HEK293 (cell line): ENCODE measurements around the gene BLMH.

Experiments used
- CTCF ChIA-PET: fragments of 350-600 bp; formaldehyde crosslinking; extraction: SDS; loops from one replicate; lab custom pipeline; 2021; ENCODE audit warnings: antibody characterized with exemption; lab: Yijun Ruan, JAX
- POLR2A ChIA-PET: fragments of 300-600 bp; formaldehyde crosslinking; extraction: SDS; loops from one replicate; lab custom pipeline; 2020; ENCODE audit warnings: antibody characterized with exemption, inconsistent platforms; lab: Yijun Ruan, JAX
- H3K27ac ChIP-seq: fragments of 200-500 bp; sonication (Bioruptor generic); 2 replicates; pipeline ENCODE4 v1.5.1; 2014; ENCODE audit warnings: low read depth, low read length, control low read depth, inconsistent platforms; ENCODE audit errors: extremely low read depth
- H3K36me3 ChIP-seq, 2 experiments: fragments of 200-500 bp in 1 of 2; sonication (Bioruptor generic) in 1 of 2; 1 replicate in 1 of 2; 2 replicates in 1 of 2; pipeline ENCODE4 v1.5.1; 2014 to 2017; ENCODE audit warnings: inconsistent platforms in 2 of 2, low read length in 2 of 2; ENCODE audit not compliant: control insufficient read depth in 2 of 2, insufficient read depth in 1 of 2
- H3K4me1 ChIP-seq: fragments of 200-500 bp; sonication (Bioruptor generic); 2 replicates; pipeline ENCODE4 v1.5.1; 2014; ENCODE audit warnings: mild to moderate bottlenecking, low read length, inconsistent platforms; ENCODE audit not compliant: control insufficient read depth, insufficient read depth
- H3K4me3 ChIP-seq: 2 replicates; pipeline ENCODE4 v1.5.1; 2011; ENCODE audit warnings: low read depth, mild to moderate bottlenecking, control low read depth, low read length, moderate library complexity
- H3K9me3 ChIP-seq: fragments of 200-500 bp; sonication (Bioruptor generic); 2 replicates; pipeline ENCODE4 v1.5.1; 2014; ENCODE audit warnings: low read depth, low read length, inconsistent platforms; ENCODE audit not compliant: control insufficient read depth, insufficient read depth
- EGR2 ChIP-seq: fragments of 450-650 bp; formaldehyde crosslinking; IDR thresholded peaks from 2 replicates; pipeline ENCODE4 v1.5.1; 2016; ENCODE audit warnings: low read depth, missing biosample characterization, missing genetic modification characterization
- MEIS1 ChIP-seq: sonication (generic); formaldehyde crosslinking; IDR thresholded peaks from 2 replicates; pipeline ENCODE4 v1.8.1; 2022; ENCODE audit warnings: missing genetic modification reagents, mild to moderate bottlenecking, borderline replicate concordance
- MYNN ChIP-seq: fragments of 450-650 bp; formaldehyde crosslinking; IDR thresholded peaks from 2 replicates; pipeline ENCODE4 v1.5.1; 2016; ENCODE audit warnings: missing biosample characterization, missing genetic modification characterization, borderline replicate concordance
- MZF1 ChIP-seq: fragments of 450-650 bp; formaldehyde crosslinking; IDR thresholded peaks from 2 replicates; pipeline ENCODE4 v1.5.1; 2017; ENCODE audit warnings: missing biosample characterization, missing genetic modification characterization, borderline replicate concordance
- TCF7L2 ChIP-seq: IDR thresholded peaks from 2 replicates; pipeline ENCODE4 v1.6.1; 2011; ENCODE audit warnings: low read depth, mild to moderate bottlenecking, inconsistent platforms, low read length, moderate library complexity, borderline replicate concordance
- ZIC2 ChIP-seq: fragments of 450-650 bp; formaldehyde crosslinking; IDR thresholded peaks from 2 replicates; pipeline ENCODE4 v1.5.1; 2016; ENCODE audit warnings: missing biosample characterization, missing genetic modification characterization
- ZNF112 ChIP-seq: fragments of 450-650 bp; formaldehyde crosslinking; IDR thresholded peaks from 2 replicates; pipeline ENCODE4 v1.5.0; 2017; ENCODE audit warnings: missing biosample characterization, missing genetic modification characterization
- ZNF157 ChIP-seq: fragments of 450-650 bp; formaldehyde crosslinking; IDR thresholded peaks from 2 replicates; pipeline ENCODE4 v1.5.1; 2016; ENCODE audit warnings: missing biosample characterization, missing genetic modification characterization
- ZNF202 ChIP-seq: fragments of 450-650 bp; formaldehyde crosslinking; IDR thresholded peaks from 2 replicates; pipeline ENCODE4 v1.5.1; 2016; ENCODE audit warnings: missing biosample characterization, missing genetic modification characterization, borderline replicate concordance
- ZNF211 ChIP-seq: fragments of 450-650 bp; formaldehyde crosslinking; IDR thresholded peaks from 2 replicates; pipeline ENCODE4 v1.5.1; 2016; ENCODE audit warnings: low read depth, missing biosample characterization, missing genetic modification characterization
- ZNF292 ChIP-seq: fragments of 450-650 bp; formaldehyde crosslinking; IDR thresholded peaks from 2 replicates; pipeline ENCODE4 v1.5.1; 2016; ENCODE audit warnings: low read depth, missing biosample characterization, missing genetic modification characterization, borderline replicate concordance
- ZNF354C ChIP-seq: fragments of 450-650 bp; formaldehyde crosslinking; IDR thresholded peaks from 2 replicates; pipeline ENCODE4 v1.5.1; 2016; ENCODE audit warnings: missing biosample characterization, missing genetic modification characterization, low read depth, borderline replicate concordance
- ZNF366 ChIP-seq: fragments of 450-650 bp; formaldehyde crosslinking; conservative IDR thresholded peaks from 2 replicates; pipeline ENCODE4 v1.5.1; 2016; ENCODE audit warnings: missing biosample characterization, missing genetic modification characterization
- ZNF391 ChIP-seq: fragments of 450-650 bp; formaldehyde crosslinking; IDR thresholded peaks from 2 replicates; pipeline ENCODE4 v1.5.1; 2016; ENCODE audit warnings: low read depth, missing biosample characterization, missing genetic modification characterization, borderline replicate concordance
- ZNF521 ChIP-seq: fragments of 450-650 bp; formaldehyde crosslinking; IDR thresholded peaks from 2 replicates; pipeline ENCODE4 v1.5.1; 2017; ENCODE audit warnings: missing biosample characterization, mild to moderate bottlenecking, missing genetic modification characterization
- ZNF548 ChIP-seq: fragments of 450-650 bp; formaldehyde crosslinking; IDR thresholded peaks from 2 replicates; pipeline ENCODE4 v1.5.1; 2016; ENCODE audit warnings: missing biosample characterization, missing genetic modification characterization
- ZNF571 ChIP-seq: fragments of 450-650 bp; formaldehyde crosslinking; IDR thresholded peaks from 2 replicates; pipeline ENCODE4 v1.5.0; 2017; ENCODE audit warnings: missing biosample characterization, missing genetic modification characterization
- ZNF670 ChIP-seq: fragments of 450-650 bp; formaldehyde crosslinking; IDR thresholded peaks from 2 replicates; pipeline ENCODE4 v1.5.1; 2016; ENCODE audit warnings: missing biosample characterization, missing genetic modification characterization, low read depth
- ZNF747 ChIP-seq: fragments of 450-650 bp; formaldehyde crosslinking; IDR thresholded peaks from 2 replicates; pipeline ENCODE4 v1.5.1; 2016; ENCODE audit warnings: missing biosample characterization, missing genetic modification characterization
- ZNF768 ChIP-seq: fragments of 450-650 bp; formaldehyde crosslinking; IDR thresholded peaks from 2 replicates; pipeline ENCODE4 v1.5.1; 2018; ENCODE audit warnings: missing biosample characterization, mild to moderate bottlenecking, missing genetic modification characterization
- ZNF791 ChIP-seq: fragments of 450-650 bp; formaldehyde crosslinking; IDR thresholded peaks from 2 replicates; pipeline ENCODE4 v1.5.1; 2016; ENCODE audit warnings: missing biosample characterization, missing genetic modification characterization
- ZNF843 ChIP-seq: fragments of 450-650 bp; formaldehyde crosslinking; IDR thresholded peaks from 2 replicates; pipeline ENCODE4 v1.5.1; 2016; ENCODE audit warnings: missing biosample characterization, missing genetic modification characterization
- TF ChIP-seq, protein P1 (sequence below): fragments of 450-650 bp; formaldehyde crosslinking; IDR thresholded peaks from 2 replicates; pipeline ENCODE4 v1.5.1; 2017; ENCODE audit warnings: missing biosample characterization, missing genetic modification characterization
- TF ChIP-seq, protein P2 (sequence below): sonication (generic); formaldehyde crosslinking; IDR thresholded peaks from 2 replicates; pipeline ENCODE4 v1.8.1; 2022; ENCODE audit warnings: mild to moderate bottlenecking, moderate library complexity, missing genetic modification reagents
- TF ChIP-seq, protein P3 (sequence below): fragments of 450-650 bp; formaldehyde crosslinking; IDR thresholded peaks from 2 replicates; pipeline ENCODE4; 2016; ENCODE audit warnings: missing biosample characterization, missing genetic modification characterization
- TF ChIP-seq, protein P4 (sequence below): fragments of 450-650 bp; formaldehyde crosslinking; IDR thresholded peaks from 2 replicates; pipeline ENCODE4 v1.5.1; 2017; ENCODE audit warnings: missing biosample characterization, missing genetic modification characterization
- TF ChIP-seq, protein P5 (sequence below): fragments of 450-650 bp; formaldehyde crosslinking; IDR thresholded peaks from 2 replicates; pipeline ENCODE4 v1.5.1; 2016; ENCODE audit warnings: missing biosample characterization, missing genetic modification characterization

The BLMH gene

DNA sequence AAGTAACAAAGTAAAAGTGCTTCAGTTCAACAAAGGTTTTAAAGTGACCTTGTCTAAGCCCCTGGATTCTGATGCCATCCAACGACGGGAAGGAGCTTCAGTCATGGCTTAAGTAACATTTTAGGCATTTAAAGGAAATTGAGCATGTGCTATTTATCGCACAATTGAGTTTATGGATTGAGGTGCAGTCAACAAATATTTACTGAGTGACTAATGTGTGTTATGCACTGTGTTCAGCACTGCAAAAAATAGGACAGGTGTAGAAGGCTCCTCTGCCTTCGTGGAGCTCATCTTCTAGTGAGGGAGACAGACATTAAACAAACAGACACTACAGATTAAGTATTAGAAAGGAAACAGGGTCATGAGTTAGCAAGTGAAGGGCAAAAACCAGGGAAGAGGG is 29.6 kb upstream of the BLMH start:
- Histone ChIP-seq H3K36me3 (no peaks in the 10 kb centered on the region), H3K4me3 (no peak overlapping the region), H3K9me3 (no peaks in the 10 kb centered on the region), H3K27ac (no peak overlapping the region), H3K4me1 (0 out of 2 replicates have a peak, but pooled peaks cover 3% of the 10 kb centered on the region)
- ChIA-PET POLR2A (no interaction called here), CTCF (interaction anchor here (0.5 to 2.9 kb wide), 5 partner anchors 15 to 490 kb away, joined by 3 to 12 read pairs (median 4); no protein-coding TSS in a partner anchor)
- TF ChIP-seq MYNN (tag by site-specific recombination) (no peak), ZNF366 (tag by site-specific recombination) (peak; percentile 32; the same call in 1 of the 2 replicates)

DNA sequence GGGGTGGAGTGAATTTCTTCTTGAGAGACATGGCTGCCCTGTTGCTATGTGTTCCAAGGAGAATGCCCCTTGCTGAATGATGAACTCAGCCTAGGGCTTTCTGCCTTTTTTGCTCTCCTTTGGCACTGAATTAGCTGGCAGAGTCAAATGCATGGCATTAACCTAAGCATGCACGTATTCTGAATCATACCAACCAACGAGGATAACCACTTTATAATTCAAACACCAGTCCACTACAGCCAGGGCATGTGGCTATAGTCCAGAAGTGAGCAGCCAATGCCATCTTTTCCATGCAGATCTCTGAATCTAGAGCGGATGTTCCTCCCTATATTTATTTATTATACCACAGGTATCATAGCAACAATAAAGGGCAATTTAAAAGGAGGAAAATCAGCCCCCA is 26.4 kb upstream of the BLMH start:
- no peaks in the 10 kb centered on the region for H3K4me1 ChIP-seq
- CTCF ChIA-PET, result interaction anchor here (0.6 to 2.7 kb wide), 3 partner anchors 10 to 23 kb away, joined by 4 to 8 read pairs (median 5); no protein-coding TSS in a partner anchor
- no peak overlapping the region for H3K27ac ChIP-seq
- no peaks in the 10 kb centered on the region for H3K9me3 ChIP-seq
- H3K36me3 ChIP-seq, result no peaks in the 10 kb centered on the region
- TF ChIP-seq MEIS1 (CRISPR knock-in tag), result no peak
- no peak for TF ChIP-seq ZNF211 (tag by site-specific recombination)
- TF ChIP-seq ZNF791 (tag by site-specific recombination), result no peak
- no peak for TF ChIP-seq ZNF292 (tag by site-specific recombination)
- TF ChIP-seq ZNF843 (tag by site-specific recombination), result no peak
- TF ChIP-seq ZNF521, result no peak
- no peak for TF ChIP-seq ZIC2
- TF ChIP-seq, protein P1, sequence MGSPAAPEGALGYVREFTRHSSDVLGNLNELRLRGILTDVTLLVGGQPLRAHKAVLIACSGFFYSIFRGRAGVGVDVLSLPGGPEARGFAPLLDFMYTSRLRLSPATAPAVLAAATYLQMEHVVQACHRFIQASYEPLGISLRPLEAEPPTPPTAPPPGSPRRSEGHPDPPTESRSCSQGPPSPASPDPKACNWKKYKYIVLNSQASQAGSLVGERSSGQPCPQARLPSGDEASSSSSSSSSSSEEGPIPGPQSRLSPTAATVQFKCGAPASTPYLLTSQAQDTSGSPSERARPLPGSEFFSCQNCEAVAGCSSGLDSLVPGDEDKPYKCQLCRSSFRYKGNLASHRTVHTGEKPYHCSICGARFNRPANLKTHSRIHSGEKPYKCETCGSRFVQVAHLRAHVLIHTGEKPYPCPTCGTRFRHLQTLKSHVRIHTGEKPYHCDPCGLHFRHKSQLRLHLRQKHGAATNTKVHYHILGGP, result no peak
- TF ChIP-seq ZNF391 (tag by site-specific recombination), result no peak
- no peak for TF ChIP-seq MZF1 (tag by site-specific recombination)
- TF ChIP-seq, protein P2, sequence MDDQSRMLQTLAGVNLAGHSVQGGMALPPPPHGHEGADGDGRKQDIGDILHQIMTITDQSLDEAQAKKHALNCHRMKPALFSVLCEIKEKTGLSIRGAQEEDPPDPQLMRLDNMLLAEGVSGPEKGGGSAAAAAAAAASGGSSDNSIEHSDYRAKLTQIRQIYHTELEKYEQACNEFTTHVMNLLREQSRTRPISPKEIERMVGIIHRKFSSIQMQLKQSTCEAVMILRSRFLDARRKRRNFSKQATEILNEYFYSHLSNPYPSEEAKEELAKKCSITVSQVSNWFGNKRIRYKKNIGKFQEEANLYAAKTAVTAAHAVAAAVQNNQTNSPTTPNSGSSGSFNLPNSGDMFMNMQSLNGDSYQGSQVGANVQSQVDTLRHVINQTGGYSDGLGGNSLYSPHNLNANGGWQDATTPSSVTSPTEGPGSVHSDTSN (CRISPR knock-in tag), result no peak
- TF ChIP-seq ZNF670 (tag by site-specific recombination), result no peak
- TF ChIP-seq ZNF548 (tag by site-specific recombination), result no peak
- no peak for TF ChIP-seq TCF7L2
- TF ChIP-seq ZNF157 (tag by site-specific recombination), result no peak
- TF ChIP-seq, protein P3, sequence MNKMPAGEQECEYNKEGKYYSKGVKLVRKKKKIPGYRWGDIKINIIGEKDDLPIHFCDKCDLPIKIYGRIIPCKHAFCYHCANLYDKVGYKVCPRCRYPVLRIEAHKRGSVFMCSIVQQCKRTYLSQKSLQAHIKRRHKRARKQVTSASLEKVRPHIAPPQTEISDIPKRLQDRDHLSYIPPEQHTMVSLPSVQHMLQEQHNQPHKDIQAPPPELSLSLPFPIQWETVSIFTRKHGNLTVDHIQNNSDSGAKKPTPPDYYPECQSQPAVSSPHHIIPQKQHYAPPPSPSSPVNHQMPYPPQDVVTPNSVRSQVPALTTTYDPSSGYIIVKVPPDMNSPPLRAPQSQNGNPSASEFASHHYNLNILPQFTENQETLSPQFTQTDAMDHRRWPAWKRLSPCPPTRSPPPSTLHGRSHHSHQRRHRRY, result no peak
- no peak for TF ChIP-seq EGR2 (tag by site-specific recombination)
- TF ChIP-seq, all 188 proteins: peak for 0
- H3K4me3 ChIP-seq, result no peak overlapping the region
- POLR2A ChIA-PET, result no interaction called here

DNA sequence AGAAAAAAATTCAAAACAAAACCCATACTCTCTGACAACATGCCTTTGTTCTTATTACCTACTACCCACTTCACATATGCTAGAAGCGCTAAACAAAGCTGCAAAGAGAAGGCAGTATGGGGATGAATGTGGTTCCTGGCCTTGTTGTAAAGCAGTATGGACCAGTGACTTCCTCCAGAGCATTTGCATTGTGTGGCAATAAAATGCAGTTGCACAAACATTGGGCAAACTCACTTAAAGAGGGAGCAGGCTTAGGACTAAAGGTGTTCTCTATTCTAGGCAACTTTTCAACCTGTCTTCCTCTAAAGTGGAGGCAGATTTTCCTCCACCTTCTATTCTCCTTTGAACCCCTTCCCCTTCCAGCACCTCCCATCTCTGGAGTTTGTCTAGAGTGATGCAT is 25.0 kb upstream of the BLMH start:
- no peaks in the 10 kb centered on the region for H3K36me3 ChIP-seq
- H3K9me3 ChIP-seq, result no peaks in the 10 kb centered on the region
- no peak overlapping the region for H3K4me3 ChIP-seq
- no peaks in the 10 kb centered on the region for H3K4me1 ChIP-seq
- CTCF ChIA-PET, result interaction anchor here (0.6 to 2.7 kb wide), 4 partner anchors 11 to 221 kb away, joined by 3 to 8 read pairs (median 5); no protein-coding TSS in a partner anchor
- POLR2A ChIA-PET, result no interaction called here
- H3K27ac ChIP-seq, result no peak overlapping the region
- TF ChIP-seq ZNF791 (tag by site-specific recombination) (no peak), ZNF202 (tag by site-specific recombination) (no peak), ZNF354C (no peak), ZNF571 (tag by site-specific recombination) (no peak), ZNF768 (tag by site-specific recombination) (no peak), ZNF112 (tag by site-specific recombination) (no peak), ZNF747 (tag by site-specific recombination) (no peak)
- TF ChIP-seq, protein P4, sequence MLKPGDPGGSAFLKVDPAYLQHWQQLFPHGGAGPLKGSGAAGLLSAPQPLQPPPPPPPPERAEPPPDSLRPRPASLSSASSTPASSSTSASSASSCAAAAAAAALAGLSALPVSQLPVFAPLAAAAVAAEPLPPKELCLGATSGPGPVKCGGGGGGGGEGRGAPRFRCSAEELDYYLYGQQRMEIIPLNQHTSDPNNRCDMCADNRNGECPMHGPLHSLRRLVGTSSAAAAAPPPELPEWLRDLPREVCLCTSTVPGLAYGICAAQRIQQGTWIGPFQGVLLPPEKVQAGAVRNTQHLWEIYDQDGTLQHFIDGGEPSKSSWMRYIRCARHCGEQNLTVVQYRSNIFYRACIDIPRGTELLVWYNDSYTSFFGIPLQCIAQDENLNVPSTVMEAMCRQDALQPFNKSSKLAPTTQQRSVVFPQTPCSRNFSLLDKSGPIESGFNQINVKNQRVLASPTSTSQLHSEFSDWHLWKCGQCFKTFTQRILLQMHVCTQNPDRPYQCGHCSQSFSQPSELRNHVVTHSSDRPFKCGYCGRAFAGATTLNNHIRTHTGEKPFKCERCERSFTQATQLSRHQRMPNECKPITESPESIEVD (tag by site-specific recombination), result no peak
- TF ChIP-seq, protein P5, sequence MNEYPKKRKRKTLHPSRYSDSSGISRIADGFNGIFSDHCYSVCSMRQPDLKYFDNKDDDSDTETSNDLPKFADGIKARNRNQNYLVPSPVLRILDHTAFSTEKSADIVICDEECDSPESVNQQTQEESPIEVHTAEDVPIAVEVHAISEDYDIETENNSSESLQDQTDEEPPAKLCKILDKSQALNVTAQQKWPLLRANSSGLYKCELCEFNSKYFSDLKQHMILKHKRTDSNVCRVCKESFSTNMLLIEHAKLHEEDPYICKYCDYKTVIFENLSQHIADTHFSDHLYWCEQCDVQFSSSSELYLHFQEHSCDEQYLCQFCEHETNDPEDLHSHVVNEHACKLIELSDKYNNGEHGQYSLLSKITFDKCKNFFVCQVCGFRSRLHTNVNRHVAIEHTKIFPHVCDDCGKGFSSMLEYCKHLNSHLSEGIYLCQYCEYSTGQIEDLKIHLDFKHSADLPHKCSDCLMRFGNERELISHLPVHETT (tag by site-specific recombination), result no peak
